Measurements from ENCODE around the gene POP4. TPM values are rescaled to one million over a fixed set of nuclear protein-coding genes. Genes with fewer than 3 reads are reported as not detected.

Gene POP4
- total RNA-seq, 4 donors from 2014 or later: 43.7 to 57.2 (median 51.2) TPM

- DNase-seq (ENCODE audit: low spot score in 2 of 2): no peak
- Histone ChIP-seq H3K9me3 (peaks cover 0 to 12% (median 0%) of the 10 kb centered on the region in 4 donors), H3K36me3 (no peaks in the 10 kb centered on the region), H3K27ac (no peak overlapping the region), H3K27me3 (peaks cover 0 to 13% of the 10 kb centered on the region in 2 donors), H3K4me3 (no peak overlapping the region), H3K4me1 (no peaks in the 10 kb centered on the region)
- 72 to 75% methylated on average over 3 of the region's 3 CpGs for WGBS, 2 donors
- TF ChIP-seq CTCF (IDR thresholded peaks at IDR 0.05) (no peak), EP300 (IDR thresholded peaks at IDR 0.05) (no peak), POLR2A (IDR thresholded peaks at IDR 0.05) (no peak)
Observed at GRCh38 chr19:29587059-29587458, 19.0 kb upstream of the POP4 start.

GRCh38 chr19:29587518-29587986 lies 18.5 kb upstream of the POP4 start:
- H3K36me3 ChIP-seq: no peaks in the 10 kb centered on the region
- peaks cover 0 to 12% (median 0%) of the 10 kb centered on the region in 4 donors for H3K9me3 ChIP-seq
- H3K4me3 ChIP-seq: no peak overlapping the region
- WGBS, 2 donors: 68 to 76% methylated on average over 2 of the region's 2 CpGs
- H3K27me3 ChIP-seq: peaks cover 0 to 17% of the 10 kb centered on the region in 2 donors
- TF ChIP-seq EP300 (IDR thresholded peaks at IDR 0.05) (no peak), CTCF (IDR thresholded peaks at IDR 0.05) (no peak), POLR2A (IDR thresholded peaks at IDR 0.05) (no peak)
- no peak overlapping the region for H3K27ac ChIP-seq
- no peak for DNase-seq (ENCODE audit: low spot score in 2 of 2)
- H3K4me1 ChIP-seq: no peaks in the 10 kb centered on the region

GRCh38 chr19:29588095-29588494 lies 18.0 kb upstream of the POP4 start:
- DNase-seq (ENCODE audit: low spot score in 2 of 2): no peak
- Histone ChIP-seq H3K36me3 (no peaks in the 10 kb centered on the region), H3K4me1 (no peaks in the 10 kb centered on the region), H3K27ac (no peak overlapping the region), H3K27me3 (peaks cover 0 to 17% of the 10 kb centered on the region in 2 donors), H3K4me3 (no peak overlapping the region), H3K9me3 (peaks cover 0 to 12% (median 0%) of the 10 kb centered on the region in 4 donors)
- no peak for TF ChIP-seq EP300 (IDR thresholded peaks at IDR 0.05)
- no peak for TF ChIP-seq CTCF (IDR thresholded peaks at IDR 0.05)
- no peak for TF ChIP-seq POLR2A (IDR thresholded peaks at IDR 0.05)
- 89 to 94% methylated on average over 2 of the region's 2 CpGs for whole genome bisulfite sequencing, 2 donors

GRCh38 chr19:29590278-29590677 lies 15.8 kb upstream of the POP4 start:
- no peak overlapping the region for H3K27ac ChIP-seq
- WGBS, 2 donors: 46 to 54% methylated on average over 5 of the region's 5 CpGs
- no peaks in the 10 kb centered on the region for H3K4me1 ChIP-seq
- no peak for DNase-seq (ENCODE audit: low spot score in 2 of 2)
- H3K4me3 ChIP-seq: no peak overlapping the region
- no peak for TF ChIP-seq POLR2A (IDR thresholded peaks at IDR 0.05)
- TF ChIP-seq EP300 (IDR thresholded peaks at IDR 0.05): no peak
- TF ChIP-seq CTCF (IDR thresholded peaks at IDR 0.05): no peak
- peaks cover 0 to 5% (median 0%) of the 10 kb centered on the region in 4 donors for H3K9me3 ChIP-seq
- H3K27me3 ChIP-seq: peaks cover 0 to 20% of the 10 kb centered on the region in 2 donors
- no peaks in the 10 kb centered on the region for H3K36me3 ChIP-seq

- DNase-seq (ENCODE audit: low spot score in 2 of 2): no peak
- TF ChIP-seq CTCF (IDR thresholded peaks at IDR 0.05) (no peak), POLR2A (IDR thresholded peaks at IDR 0.05) (no peak), EP300 (IDR thresholded peaks at IDR 0.05) (no peak)
- no peak overlapping the region for H3K27ac ChIP-seq
- no peaks in the 10 kb centered on the region for H3K36me3 ChIP-seq
- H3K9me3 ChIP-seq: peaks cover 0 to 5% (median 0%) of the 10 kb centered on the region in 4 donors
- H3K4me1 ChIP-seq: no peaks in the 10 kb centered on the region
- WGBS, 2 donors: 64 to 85% methylated on average over 2 to 3 of the region's 3 CpGs
- no peak overlapping the region for H3K4me3 ChIP-seq
- H3K27me3 ChIP-seq: peaks cover 0 to 34% of the 10 kb centered on the region in 2 donors
Observed at GRCh38 chr19:29591670-29592069, 14.4 kb upstream of the POP4 start.
